EL (cell line): Measurements from ENCODE around the gene TSPO2.

Source experiments
- DNase-seq: peaks from one replicate; pipeline ENCODE4 v3.0.0-alpha.2; 2016

Gene TSPO2

GRCh38 chr6:41027799-41028560 is 14.3 kb upstream of the TSPO2 start:
- DNase-seq, result peak; percentile 72

DNA sequence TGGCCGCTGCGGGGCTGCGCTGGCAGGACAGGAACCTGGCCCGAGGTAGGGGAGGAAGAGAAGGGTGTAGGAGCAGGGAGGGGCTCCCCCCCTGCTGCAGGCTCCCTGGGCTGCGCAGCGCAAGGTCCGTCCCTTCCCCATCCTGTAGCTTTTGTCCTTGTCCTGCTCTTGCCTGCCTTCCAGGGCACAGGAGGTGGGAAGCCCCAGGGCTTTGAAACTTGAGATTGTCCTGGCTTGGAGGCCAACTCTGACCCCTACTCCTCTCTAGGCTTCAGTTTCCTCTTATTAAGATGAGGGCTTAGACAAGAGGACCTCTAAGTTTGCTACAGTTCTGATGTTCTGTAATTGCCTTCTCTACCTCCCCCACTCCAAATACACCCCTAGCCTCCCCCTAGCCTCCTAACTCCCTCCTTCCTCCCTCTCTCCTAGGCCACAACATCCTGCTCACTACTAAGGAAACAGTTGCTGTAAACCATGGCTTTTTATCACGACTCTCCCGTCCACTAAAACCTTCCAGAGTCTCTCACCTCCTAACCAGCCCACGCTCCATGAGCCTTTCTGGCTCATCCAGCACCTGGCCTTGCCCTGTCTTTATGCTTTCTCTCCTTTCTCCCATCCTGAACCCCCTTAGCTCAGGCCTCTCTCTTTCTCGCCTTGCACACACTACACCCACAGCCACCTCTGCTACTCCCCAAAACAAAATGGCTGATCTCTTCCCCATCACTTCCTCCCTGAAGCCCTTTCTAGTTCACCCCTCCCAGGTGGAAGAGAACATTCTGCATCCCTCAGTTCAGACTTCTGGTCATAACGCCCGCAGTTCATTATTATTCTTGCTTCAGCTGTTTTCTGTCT is 13.5 kb upstream of the TSPO2 start:
- no peak for DNase-seq

DNA sequence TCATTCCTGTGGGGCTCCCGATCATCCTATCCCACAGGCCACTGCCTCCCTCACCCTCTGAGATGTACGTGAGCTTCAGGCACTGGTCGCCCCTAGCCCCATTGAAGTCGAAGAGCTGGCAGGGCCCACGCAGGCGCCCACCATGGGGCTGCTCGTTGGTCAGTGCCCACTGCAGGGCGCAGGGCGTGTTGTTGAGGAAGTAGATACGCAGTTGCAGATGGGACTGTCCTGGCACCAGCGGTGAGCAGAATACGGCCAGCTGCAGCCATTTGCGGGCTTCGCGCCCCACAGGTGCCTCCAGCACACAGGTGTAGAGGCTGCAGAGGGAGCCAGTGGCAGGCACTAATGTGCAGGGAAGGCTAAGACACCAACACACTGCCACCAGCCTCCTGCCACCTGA is 9.4 kb upstream of the TSPO2 start:
- no peak for DNase-seq

DNA sequence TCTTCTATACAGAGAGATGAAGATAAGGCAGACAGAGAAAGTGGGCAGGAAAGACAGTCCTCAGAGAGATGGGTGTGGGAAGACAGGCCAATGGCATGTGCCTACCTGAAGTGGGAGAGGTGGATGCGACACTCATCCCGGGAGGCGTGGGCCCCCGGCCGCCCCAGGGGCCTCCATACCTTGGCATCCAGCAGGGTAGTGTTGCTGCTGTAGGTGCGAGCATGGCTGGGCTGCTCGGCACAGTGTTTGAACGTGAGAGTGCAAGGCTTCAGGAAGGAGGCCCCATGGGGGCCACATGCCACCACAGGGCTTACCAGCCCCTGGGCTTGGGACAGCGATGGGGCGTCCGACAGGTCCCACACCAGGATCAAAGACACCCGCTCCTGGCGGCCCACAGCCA is 8.5 kb upstream of the TSPO2 start:
- no peak for DNase-seq

DNA sequence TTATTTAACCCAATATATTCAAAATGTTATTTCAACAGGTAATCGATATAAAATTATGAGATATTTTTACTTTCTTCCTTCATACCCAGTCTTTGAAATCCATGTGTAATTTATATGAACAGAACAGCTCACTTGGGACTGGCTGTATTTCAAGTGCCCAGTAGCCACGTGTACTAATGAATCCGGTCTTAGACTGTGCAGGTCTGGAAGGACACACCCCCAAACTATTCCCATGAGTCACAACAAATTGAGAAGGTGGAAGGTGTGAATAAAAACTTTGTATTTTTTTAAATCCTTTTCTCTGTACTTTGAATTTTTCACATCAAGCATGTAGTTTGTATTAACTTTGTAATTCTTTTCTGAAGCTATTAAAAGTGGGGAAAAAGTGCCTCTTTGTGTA is 6.1 kb upstream of the TSPO2 start:
- no peak for DNase-seq

DNA sequence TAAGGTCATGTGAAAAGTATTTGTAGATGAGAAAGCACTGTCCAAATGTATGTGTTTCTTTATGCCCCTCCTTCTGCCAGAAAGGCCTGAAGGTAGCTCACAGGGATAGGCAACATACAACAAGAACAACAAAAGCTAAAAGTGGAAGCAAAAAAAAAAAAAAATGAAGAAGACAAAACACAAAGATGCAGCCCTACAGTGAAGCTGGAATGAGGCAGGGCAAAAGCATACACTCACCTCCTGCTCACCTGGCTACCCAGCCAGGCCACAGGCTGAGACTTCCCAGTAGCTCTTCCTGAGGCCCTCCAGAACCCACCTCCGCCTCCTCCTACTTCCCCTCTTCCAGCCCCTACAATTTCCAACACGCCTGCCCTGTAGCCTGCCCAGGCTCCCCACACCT is 5.7 kb upstream of the TSPO2 start:
- no peak for DNase-seq

- DNase-seq, result no peak
These were observed 5.0 kb upstream of the TSPO2 start for GRCh38 chr6:41037107-41037900.

GRCh38 chr6:41038205-41038604 is 4.1 kb upstream of the TSPO2 start:
- DNase-seq, result no peak

- peak; percentile 23 for DNase-seq
These were observed 2.9 kb upstream of the TSPO2 start, which contains the start of gene UNC5CL for GRCh38 chr6:41039060-41039998. Gene UNC5CL, minus strand, starts transcription at chr6:41039221. Its CDS starts 4,147 bp downstream, at chr6:41035074.

- DNase-seq, result peak; percentile 53
These were observed 1.9 kb upstream of the TSPO2 start for GRCh38 chr6:41040101-41040939.

- no peak for DNase-seq
These were observed 1.2 kb upstream of the TSPO2 start for GRCh38 chr6:41040940-41041536.

- no peak for DNase-seq
These were observed 884 bp downstream of the TSPO2 start for GRCh38 chr6:41043151-41043550.

DNA sequence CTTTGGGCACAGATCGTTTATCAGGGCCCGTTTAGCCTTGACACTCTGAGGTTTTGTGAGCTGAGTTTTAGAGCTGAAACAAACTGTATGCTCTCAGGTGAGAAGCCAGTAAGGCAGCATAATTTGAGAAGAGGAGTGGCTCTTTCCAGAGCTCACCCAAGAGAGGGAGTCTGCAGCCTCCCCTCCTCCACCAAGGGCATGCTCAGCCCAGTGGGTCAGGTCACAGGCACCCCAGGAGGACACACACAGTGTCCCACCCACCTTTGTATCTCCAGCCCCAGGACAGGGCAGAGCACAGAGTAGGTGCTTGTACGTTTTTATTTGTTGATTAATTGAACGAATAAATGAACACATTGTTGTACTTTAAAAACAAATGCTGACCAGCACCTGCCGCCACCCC is 3.4 kb downstream of the TSPO2 start:
- no peak for DNase-seq

- DNase-seq, result no peak
These were observed 3.8 kb downstream of the TSPO2 start for GRCh38 chr6:41046084-41046483.

DNA sequence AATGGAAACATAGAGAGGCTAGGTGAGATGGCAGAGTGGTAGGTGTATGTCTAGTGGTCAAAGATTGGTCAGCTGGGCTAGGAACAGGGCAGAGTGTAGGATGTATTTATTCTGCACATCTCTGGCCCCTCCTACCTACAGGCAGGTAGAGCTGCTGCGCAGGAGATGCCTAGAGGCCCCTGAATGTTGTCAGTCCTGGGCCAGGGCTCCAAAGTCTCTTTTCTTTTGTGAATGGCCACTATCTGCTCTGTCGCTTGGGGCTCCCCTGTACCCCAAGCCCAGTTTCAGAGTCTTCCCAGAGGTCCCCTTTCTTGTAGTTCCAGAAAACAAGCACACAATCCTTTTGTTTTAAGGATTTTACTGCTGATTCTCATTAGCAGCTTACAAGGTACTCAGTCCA is 5.0 kb downstream of the TSPO2 start:
- DNase-seq, result no peak

DNA sequence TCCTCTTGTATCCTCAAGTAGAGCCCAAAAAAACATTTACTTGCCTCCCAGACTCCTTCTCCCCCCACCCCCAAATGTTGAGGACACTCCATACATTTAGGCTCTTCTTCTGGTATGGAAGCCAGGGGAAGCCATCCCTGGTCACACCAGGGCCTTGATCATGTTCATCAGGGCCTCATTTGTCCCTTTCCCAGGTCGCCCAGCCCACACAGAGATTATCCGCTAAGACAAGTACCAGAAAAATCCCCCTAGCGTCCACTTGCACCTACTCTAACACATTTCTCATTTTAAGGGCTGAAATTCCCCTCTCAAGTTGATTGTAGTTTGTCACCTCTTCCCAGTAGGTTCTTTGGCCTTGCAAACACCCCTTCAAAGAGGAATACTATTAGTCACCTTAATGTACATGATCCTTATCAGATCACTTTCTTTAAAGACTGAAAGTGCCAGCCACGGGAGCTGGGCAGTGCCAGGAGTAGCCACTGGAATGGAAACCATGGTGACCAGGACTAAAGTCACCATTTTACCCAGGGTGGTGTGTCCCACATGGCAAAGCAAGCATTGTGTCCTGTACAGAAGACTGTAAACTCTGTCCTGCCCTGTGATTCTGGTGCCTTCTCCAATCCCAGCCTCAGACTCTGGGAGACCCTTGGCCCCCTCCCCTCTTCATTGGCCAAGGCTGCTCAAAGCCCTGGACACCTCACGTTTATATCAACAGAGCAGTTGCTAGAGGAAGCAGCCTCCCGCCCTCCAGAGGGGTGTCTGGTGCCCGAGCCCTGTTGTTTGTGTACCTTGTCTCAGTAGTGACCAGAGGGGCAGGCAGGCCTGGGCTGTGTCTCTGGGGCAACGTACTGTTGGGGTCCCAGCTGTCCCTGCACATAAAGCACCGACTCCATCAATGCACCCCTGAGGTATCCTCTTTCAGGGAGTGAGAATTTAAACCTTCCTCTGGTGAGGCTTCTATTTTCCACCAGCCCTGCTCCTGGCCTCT is 5.8 kb downstream of the TSPO2 start:
- no peak for DNase-seq

DNA sequence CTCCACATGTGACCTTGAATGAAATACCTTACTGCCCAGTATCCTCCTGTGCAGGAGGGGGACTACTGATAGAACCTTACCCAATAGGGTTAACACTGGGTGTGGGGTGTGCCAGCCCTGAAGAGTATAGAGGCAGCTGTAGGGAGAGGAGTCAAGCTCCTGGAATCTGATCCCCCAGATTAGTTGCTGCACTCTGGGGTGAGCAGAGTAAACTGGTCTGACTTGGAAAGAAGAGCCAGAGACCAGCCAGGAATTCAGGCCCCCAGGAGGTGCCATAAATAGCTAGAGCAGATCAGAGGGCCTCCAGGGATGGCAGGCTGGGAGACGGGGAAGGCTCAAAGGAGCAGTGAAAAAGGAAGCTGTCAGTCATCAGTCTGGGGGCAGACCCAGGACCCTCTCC is 7.3 kb downstream of the TSPO2 start:
- peak; percentile 35 for DNase-seq

GRCh38 chr6:41049955-41050354 is 7.7 kb downstream of the TSPO2 start:
- no peak for DNase-seq

GRCh38 chr6:41050536-41050935 is 8.3 kb downstream of the TSPO2 start:
- no peak for DNase-seq

- DNase-seq, result no peak
These were observed 9.6 kb downstream of the TSPO2 start for GRCh38 chr6:41051873-41052272.
